ENCODE data around the gene SPATS2L.

SPATS2L gene

DNA sequence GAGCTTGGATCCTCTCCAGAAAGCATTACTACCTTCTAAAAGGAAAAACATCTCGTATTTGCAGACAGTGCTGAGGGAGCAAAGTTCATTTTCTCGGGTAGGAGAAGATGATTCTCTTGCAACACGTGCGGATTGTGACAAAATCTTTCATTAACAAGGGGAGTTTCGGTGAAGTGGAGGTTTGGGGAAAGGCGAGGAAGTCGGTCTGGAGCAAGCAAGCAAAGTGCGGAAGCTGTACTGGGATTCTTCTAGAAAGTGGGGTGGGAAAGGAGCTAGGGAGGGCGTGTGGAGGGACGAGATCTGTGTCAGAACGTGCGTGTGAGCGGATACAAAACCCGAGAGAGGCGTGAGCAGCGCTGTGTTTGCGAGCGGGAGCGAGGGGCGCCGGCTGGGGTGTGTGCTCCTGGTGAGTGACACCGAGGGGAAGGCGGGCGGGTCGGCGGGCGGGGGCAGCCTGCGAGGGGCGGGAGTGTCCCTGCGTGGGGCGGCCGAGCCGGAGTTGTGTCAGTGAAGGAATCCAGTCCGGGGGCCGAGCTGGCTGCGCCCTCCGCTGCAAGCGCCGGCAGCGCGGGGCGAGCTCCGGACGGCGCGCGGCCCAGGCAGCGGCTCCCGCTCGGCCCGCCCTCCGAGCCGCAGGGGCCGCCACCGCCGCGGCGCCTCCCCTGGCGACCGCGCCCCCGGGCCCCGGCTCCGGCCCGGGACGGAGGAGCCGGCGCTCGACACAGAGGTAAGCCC is at the start of gene SPATS2L:
TSS of gene SPATS2L (plus strand) at position 498 of the 735 bp plus-strand sequence. CDS start 82,552 bp downstream, outside the sequence.
- DNase-seq, result peak; percentile 63

DNA sequence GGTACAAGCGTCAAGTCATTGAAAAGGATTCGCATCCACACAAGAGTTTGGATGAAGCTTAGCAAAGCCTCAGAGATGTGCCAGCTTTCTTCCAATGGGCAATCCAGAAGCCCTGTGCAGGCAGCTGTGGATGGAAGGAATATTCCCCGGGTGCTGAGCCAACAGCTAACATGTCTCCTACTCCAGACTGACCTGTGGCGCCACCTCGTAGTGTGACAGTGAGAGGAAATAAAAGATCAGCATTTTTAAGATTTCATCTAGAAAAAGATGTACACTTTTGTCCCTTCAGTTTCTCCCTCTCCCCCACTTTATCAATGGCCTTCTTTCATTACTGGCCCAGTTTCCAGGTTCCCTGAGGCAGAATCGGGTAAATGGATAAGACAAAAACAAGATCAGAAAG is 48.9 kb upstream of the SPATS2L start:
- no peak for DNase-seq

DNA sequence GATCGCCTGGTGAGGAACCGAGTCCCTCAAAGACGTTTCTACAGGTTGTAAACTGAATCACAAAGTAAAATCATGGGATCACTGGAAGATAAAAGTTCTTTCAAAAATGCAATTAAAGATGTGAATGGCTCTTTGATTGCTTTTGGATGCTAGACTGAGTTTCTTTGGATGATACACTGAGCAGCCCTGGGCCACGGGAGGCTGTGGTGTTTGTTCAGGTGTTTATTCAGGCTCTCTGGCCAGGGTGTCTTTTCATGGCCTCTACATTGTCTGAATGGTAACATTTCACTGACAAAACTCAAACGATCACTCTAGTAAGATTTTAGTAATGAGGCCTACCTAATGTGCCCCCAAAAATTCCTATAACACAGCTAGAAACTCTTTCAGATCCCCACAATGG is 48.4 kb upstream of the SPATS2L start:
- DNase-seq, result no peak

GRCh38 chr2:200258881-200259576 is 47.5 kb upstream of the SPATS2L start:
- no peak for DNase-seq

GRCh38 chr2:200259577-200259957 is 46.9 kb upstream of the SPATS2L start:
- no peak for DNase-seq

- no peak for DNase-seq
These were observed 44.4 kb upstream of the SPATS2L start for GRCh38 chr2:200262047-200262446.

- no peak for DNase-seq
These were observed 43.2 kb upstream of the SPATS2L start for GRCh38 chr2:200263279-200263678.

DNA sequence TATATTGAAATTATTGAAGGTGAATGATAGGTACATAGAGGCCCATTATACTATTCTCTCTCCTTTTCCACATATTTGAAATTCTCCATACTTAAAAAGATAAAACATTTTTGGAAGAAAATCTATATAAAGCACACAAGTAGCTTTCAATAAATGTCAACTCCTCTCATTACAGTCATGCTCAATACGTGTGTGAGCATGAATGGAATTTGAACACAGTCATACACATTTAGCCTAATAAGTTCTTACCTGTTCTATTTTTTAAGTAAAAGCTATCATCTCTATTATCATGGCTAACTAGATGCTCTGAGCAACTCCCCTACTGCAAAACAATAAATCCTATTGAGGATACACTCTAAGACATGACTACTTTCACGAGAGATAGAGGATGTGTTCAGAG is 41.9 kb upstream of the SPATS2L start:
- no peak for DNase-seq

DNA sequence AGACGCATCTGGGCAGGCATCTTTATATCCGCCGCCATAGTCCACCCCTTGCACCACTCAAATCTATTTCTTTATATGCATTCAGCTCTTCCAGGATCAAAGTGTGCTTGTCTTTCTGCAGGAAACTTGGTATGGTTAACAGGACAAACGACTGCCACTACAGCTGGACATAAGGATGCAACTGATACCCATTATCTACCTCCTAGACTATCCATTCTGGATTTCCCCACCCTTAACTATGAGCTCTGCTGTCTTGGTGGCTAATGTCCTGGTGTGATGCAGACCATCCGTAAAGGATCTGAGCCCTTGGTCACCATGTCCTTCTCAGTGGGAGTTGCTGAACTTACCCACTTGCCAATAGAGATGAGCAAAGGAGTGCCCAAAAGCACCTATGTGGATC is 40.1 kb upstream of the SPATS2L start:
- DNase-seq, result no peak

DNA sequence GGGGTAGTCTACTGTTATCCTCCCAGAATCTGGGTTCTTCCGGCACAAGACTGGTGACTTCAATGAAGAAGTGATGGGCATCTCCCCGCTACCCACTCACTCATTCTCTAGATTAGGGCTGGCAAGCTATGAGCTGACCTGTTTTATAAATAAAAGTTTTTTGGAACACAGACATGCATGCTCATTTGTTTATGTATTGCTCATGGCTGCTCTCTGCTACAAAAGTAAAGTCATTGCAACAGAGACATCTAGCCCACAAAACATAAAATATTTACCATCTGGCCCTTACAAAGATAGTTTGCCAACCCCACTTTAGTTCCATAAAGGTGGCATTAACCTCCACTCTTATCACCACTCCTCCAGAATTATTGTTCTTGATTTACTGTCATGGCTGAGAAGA is 39.1 kb upstream of the SPATS2L start:
- no peak for DNase-seq

GRCh38 chr2:200270732-200271131 is 35.8 kb upstream of the SPATS2L start:
- no peak for DNase-seq

GRCh38 chr2:200272320-200272719 is 34.2 kb upstream of the SPATS2L start:
- no peak for DNase-seq

DNA sequence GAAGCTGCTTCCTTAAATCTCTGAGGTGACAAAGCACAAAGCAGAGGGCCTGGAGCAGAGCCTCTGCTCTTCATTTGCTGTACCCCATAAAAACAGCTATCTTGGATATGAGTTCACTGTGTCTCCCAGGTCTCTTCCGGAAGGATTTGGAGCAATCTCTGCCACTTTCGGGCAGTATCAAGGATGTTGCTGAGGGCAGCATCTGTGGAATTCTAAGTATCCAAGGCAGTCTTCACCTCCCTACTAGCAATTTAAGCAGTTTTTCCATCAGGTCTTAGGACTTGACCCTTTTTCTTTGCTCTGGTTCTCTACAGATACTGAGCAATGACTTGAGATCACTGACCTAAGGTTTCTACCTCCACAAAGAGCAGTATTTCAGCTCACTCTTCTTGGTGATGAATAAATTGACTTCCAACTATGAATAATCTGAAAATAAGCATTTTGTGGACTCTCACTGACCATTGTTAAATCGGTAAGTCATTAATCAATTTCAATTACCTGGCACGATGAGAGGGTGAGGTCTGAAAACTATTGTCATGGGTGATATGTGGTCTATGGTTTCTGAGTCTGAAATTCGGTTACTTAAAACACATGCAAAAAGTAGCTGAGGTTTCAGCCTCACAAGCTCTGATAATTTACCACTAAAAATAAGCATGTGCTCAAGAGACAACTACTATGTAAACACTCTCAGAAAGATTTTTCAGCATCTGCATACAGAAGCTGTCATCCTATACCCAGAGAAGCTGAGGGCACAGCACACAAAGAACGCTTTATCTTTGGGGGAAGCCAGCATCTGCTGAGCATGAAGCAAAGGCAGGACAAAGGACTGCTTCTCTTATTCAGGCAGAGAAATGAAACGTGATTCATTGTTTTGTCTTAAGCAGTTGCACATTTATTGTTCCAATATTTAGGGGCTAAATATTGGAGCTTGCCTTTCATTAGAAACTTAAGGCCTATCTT is 32.1 kb upstream of the SPATS2L start:
- DNase-seq, result no peak

GRCh38 chr2:200275295-200276013 is 31.0 kb upstream of the SPATS2L start:
- no peak for DNase-seq

- no peak for DNase-seq
These were observed 30.0 kb upstream of the SPATS2L start for GRCh38 chr2:200276472-200276871.

GRCh38 chr2:200278694-200279316 is 27.7 kb upstream of the SPATS2L start:
- DNase-seq, result no peak

- no peak for DNase-seq
These were observed 26.6 kb upstream of the SPATS2L start for GRCh38 chr2:200279857-200280256.

DNA sequence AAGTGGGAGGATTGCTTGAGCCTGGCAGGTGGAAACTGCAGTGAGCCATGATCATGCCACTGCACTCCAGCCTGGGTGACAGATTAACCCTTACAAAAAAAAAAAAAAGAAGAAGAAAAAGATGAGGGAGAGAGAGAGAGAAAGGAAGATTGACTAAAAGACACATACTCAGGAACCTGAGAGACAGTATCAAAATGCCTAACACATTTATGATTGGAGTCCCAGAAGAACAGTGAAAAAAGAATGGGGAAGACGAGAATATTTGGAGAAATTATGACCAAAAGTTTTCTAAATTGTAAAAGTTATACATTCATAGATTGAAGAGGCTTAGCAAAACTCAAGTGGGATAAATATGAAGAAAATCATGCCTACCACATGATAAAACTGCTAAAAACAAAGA is 19.9 kb upstream of the SPATS2L start:
- DNase-seq, result no peak

- DNase-seq, result no peak
These were observed 17.6 kb upstream of the SPATS2L start for GRCh38 chr2:200288670-200289429.

DNA sequence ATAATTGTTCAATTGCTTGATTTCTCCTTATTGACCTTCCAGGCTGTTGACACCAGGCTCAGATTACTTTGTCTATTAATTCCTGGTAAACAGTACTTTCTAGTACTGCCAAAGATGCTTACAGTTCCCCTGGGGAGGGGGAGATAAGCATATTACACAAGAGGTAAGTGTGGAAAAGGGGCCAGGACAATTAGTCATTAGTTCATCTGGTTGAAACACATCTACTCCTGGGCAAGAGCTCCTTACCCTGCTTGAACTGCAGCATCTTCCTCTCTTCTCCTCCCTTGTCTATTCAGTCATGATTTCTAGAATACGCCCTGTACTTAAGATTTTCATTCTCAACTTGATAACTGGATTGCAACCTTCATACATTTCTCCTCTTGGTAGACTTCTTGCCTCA is 10.4 kb upstream of the SPATS2L start:
- DNase-seq, result no peak

DNA sequence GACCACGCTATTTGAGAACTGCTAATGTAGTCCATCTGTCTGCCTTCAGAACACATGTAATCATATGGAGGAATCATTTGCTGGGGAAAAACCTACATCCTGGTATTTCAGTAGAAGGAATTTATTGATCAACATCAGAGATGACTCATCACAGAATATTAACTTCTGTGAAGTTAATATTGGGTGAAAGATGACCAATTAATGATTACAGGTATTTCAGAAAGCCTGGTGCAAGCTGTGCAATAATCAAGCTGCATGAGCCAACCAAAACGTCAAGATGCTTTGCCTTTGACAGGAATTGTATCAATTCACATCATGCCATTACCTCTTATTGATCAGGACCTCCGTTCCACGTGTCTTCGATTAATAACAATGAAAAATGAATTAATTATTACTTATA is 9.4 kb upstream of the SPATS2L start:
- DNase-seq, result no peak

DNA sequence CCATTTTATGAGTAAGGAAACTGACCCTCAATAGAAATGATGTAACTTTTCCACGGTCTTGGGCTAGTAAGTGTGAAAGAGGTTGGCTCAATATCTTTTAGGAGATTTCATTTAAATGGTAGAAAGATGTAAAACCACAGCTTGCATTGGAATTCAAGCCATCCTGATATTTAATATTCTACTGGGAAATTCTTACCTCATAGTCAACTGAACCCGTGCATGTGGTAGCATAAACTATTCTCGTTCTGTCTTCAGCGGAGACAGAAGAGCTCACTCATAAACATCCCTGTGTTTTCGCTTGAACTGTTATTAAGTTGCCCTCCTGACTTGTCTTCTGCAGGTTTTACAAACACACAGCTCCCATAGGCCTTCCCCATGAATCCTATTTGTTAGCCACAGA is 8.5 kb upstream of the SPATS2L start:
- DNase-seq, result no peak
